Caco-2 (cell line): ENCODE data around the gene LRMDA. TPM values are rescaled to one million over a fixed set of nuclear protein-coding genes. Genes with fewer than 3 reads are reported as not detected.
A peak's percentile ranks its signal among the peaks of the same experiment; 100 is the strongest.

Experiments
- BruUV-seq: library from RNA; stranded (reverse); fragments of 400-500 nt; replicated peaks from 2 replicates; lab custom pipeline; 2021; lab: Mats Ljungman, UMichigan
- CTCF ChIA-PET: fragments of 300-600 bp; sonication (Branson Sonifier 250); formaldehyde crosslinking; loops from one replicate; lab custom pipeline; 2022; ENCODE audit warnings: antibody characterized with exemption; lab: Charles Lee
- POLR2A ChIA-PET: fragments of 300-600 bp; sonication (Branson Sonifier 250); formaldehyde crosslinking; loops from one replicate; lab custom pipeline; 2022; ENCODE audit warnings: antibody characterized with exemption; lab: Charles Lee
- DNase-seq, 2 experiments: peaks; one replicate each; pipeline versions ENCODE4 v3.0.0 to v3.0.0-alpha.2; 2020 to 2022
- H3K27me3 ChIP-seq: replicated peaks from 2 replicates; pipeline ENCODE4 v1.6.0; 2011; ENCODE audit warnings: low read length; ENCODE audit not compliant: control insufficient read depth, insufficient read depth
- H3K36me3 ChIP-seq: 2 replicates; pipeline ENCODE4 v1.5.1; 2011; ENCODE audit warnings: low read length; ENCODE audit not compliant: control insufficient read depth, insufficient read depth
- H3K4me1 ChIP-seq: fragments of 250-450 bp; sonication (Bioruptor Pico); 2 replicates; pipeline ENCODE4 v1.5.1; 2020; ENCODE audit warnings: mild to moderate bottlenecking
- H3K4me3 ChIP-seq: 2 replicates; pipeline ENCODE4 v1.5.1; 2011; ENCODE audit warnings: low read depth, mild to moderate bottlenecking, control low read depth, low read length
- H3K9me3 ChIP-seq: fragments of 250-450 bp; sonication (Bioruptor Pico); 2 replicates; pipeline ENCODE4 v1.5.1; 2020; ENCODE audit warnings: mild to moderate bottlenecking, moderate library complexity
- H3K27ac Mint-ChIP-seq: one replicate; pipeline ENCODE4 v1.8.0; 2022; ENCODE audit warnings: mixed read lengths; ENCODE audit not compliant: unreplicated experiment
- H3K27me3 Mint-ChIP-seq: one replicate; pipeline ENCODE4 v1.8.0; 2022; ENCODE audit warnings: mixed read lengths; ENCODE audit not compliant: insufficient read depth, unreplicated experiment
- H3K36me3 Mint-ChIP-seq: one replicate; pipeline ENCODE4 v1.8.0; 2022; ENCODE audit warnings: mild to moderate bottlenecking, mixed read lengths; ENCODE audit not compliant: insufficient read depth, unreplicated experiment
- H3K4me1 Mint-ChIP-seq: one replicate; pipeline ENCODE4 v1.8.0; 2022; ENCODE audit warnings: low read depth, mixed read lengths; ENCODE audit not compliant: unreplicated experiment
- H3K4me3 Mint-ChIP-seq: one replicate; pipeline ENCODE4 v1.8.0; 2022; ENCODE audit warnings: mild to moderate bottlenecking, moderate library complexity, mixed read lengths; ENCODE audit not compliant: unreplicated experiment
- H3K9me3 Mint-ChIP-seq: one replicate; pipeline ENCODE4 v1.8.0; 2022; ENCODE audit warnings: mixed read lengths; ENCODE audit not compliant: unreplicated experiment
- CTCF ChIP-seq, 2 experiments: fragments of 200-600 bp in 1 of 2; IDR thresholded peaks; 1 replicate in 1 of 2; 2 replicates in 1 of 2; pipeline versions ENCODE4 v1.5.1 to v1.8.0; 2011 to 2022; ENCODE audit warnings: antibody characterized with exemption in 1 of 2, control low read depth in 1 of 2, inconsistent platforms in 1 of 2, low read depth in 1 of 2, low read length in 1 of 2, mild to moderate bottlenecking in 1 of 2, moderate library complexity in 1 of 2; ENCODE audit not compliant: insufficient read depth in 1 of 2, severe bottlenecking in 1 of 2, unreplicated experiment in 1 of 2
- intact Hi-C: fragments of 100-400 bp; cut with micrococcal nuclease; formaldehyde crosslinking; loops from one replicate; pipeline ENCODE4 v1.10.0; 2022; ENCODE audit not compliant: unreplicated experiment
- total RNA-seq: library from RNA; stranded (reverse); gene quantifications from 2 replicates; pipeline ENCODE4 v1.2.3, GENCODE V29; 2022

The LRMDA gene
- total RNA-seq, 1 experiment from 2014 or later, result 18.5 TPM

DNA sequence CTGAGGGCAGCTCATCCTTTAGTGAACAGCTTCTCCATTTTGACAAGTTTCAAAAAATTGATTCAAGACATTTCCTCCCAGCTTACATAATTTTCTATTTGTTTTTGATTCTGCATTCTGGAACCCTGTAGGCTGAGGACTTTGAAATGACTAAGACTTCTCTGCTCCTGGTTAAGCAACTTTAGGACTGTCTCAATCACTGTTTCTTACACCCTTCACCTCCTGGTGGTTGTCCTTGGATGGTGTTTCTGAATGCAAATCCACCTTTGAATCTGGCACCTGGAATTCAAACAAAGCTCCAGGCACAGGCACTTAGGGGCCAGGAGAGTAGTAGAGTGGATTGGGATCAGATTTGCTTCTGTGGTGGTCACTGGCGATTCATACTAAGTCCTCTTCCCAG lies 595.5 kb downstream of the LRMDA start:
- no peak overlapping the region for H3K4me3 ChIP-seq
- no peaks in the 10 kb centered on the region for H3K27me3 ChIP-seq
- CTCF ChIA-PET, result interaction anchor here (0.8 to 1.7 kb wide), 2 partner anchors 150 to 277 kb away, joined by 3 read pairs; no protein-coding TSS in a partner anchor
- Mint-ChIP-seq H3K9me3 (no peaks in the 10 kb centered on the region), H3K4me3 (no peak overlapping the region), H3K36me3 (no peaks in the 10 kb centered on the region), H3K27ac (no peak overlapping the region), H3K27me3 (no peaks in the 10 kb centered on the region), H3K4me1 (no peaks in the 10 kb centered on the region)
- H3K9me3 ChIP-seq, result no peaks in the 10 kb centered on the region
- peak in 1 of 2 experiments; percentile 30 for DNase-seq
- no peaks in the 10 kb centered on the region for H3K36me3 ChIP-seq
- POLR2A ChIA-PET, result no interaction called here
- no TSS peak for BruUV-seq
- peak; percentile 20 to 21 for TF ChIP-seq CTCF (IDR thresholded peaks at IDR 0.05; ENCODE audit: insufficient read depth in 1 of 2, low read depth in 1 of 2, low read length in 1 of 2, severe bottlenecking in 1 of 2, unreplicated experiment in 1 of 2)
- no peaks in the 10 kb centered on the region for H3K4me1 ChIP-seq
- intact Hi-C loops, result no loop called here

DNA sequence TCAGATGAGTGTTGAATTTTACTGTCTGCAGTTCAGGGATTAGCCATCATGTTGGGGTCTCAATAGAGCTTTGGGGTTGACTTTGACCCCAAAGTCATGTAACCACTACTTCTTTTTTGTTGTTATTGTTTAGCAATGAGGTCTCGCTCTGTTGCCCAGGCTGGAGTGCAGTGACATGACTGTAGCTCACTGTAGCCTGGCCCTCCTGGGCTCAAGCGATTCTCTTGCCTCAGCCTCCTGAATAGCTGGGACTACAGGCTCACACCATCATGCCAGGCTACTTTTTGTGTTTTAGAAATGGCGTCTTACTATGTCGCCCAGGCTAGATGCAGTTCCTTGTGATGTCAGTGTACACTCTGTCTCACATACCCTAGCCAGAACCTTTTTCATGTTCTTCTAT lies 598.4 kb downstream of the LRMDA start:
- H3K27ac Mint-ChIP-seq, result no peak overlapping the region
- H3K4me3 ChIP-seq, result no peak overlapping the region
- no peak for TF ChIP-seq CTCF (IDR thresholded peaks at IDR 0.05; ENCODE audit: insufficient read depth in 1 of 2, low read depth in 1 of 2, low read length in 1 of 2, severe bottlenecking in 1 of 2, unreplicated experiment in 1 of 2)
- H3K36me3 Mint-ChIP-seq, result peaks cover 5% of the 10 kb centered on the region
- H3K4me3 Mint-ChIP-seq, result no peak overlapping the region
- H3K36me3 ChIP-seq, result no peaks in the 10 kb centered on the region
- POLR2A ChIA-PET, result no interaction called here
- BruUV-seq, result no TSS peak
- H3K27me3 Mint-ChIP-seq, result no peaks in the 10 kb centered on the region
- H3K9me3 ChIP-seq, result no peaks in the 10 kb centered on the region
- peaks cover 14% of the 10 kb centered on the region for H3K4me1 ChIP-seq
- no peak for DNase-seq
- no peaks in the 10 kb centered on the region for H3K27me3 ChIP-seq
- CTCF ChIA-PET, result no interaction called here
- no peaks in the 10 kb centered on the region for H3K9me3 Mint-ChIP-seq
- peaks cover 21% of the 10 kb centered on the region for H3K4me1 Mint-ChIP-seq
- intact Hi-C loops, result loop anchor here (5.0 to 10.0 kb wide), 2 partner anchors 273 to 515 kb away; no protein-coding TSS in a partner anchor

GRCh38 chr10:76031099-76031498 lies 599.7 kb downstream of the LRMDA start:
- intact Hi-C loops, result loop anchor here (5.0 to 10.0 kb wide), 2 partner anchors 271 to 514 kb away; no protein-coding TSS in a partner anchor
- no peaks in the 10 kb centered on the region for H3K27me3 ChIP-seq
- H3K9me3 ChIP-seq, result no peaks in the 10 kb centered on the region
- ChIA-PET CTCF (no interaction called here), POLR2A (no interaction called here)
- no peak overlapping the region for H3K4me3 ChIP-seq
- no TSS peak for BruUV-seq
- Mint-ChIP-seq H3K27me3 (no peaks in the 10 kb centered on the region), H3K27ac (no peak overlapping the region), H3K9me3 (no peaks in the 10 kb centered on the region), H3K4me1 (peaks cover 21% of the 10 kb centered on the region), H3K36me3 (peaks cover 5% of the 10 kb centered on the region), H3K4me3 (no peak overlapping the region)
- TF ChIP-seq CTCF (IDR thresholded peaks at IDR 0.05; ENCODE audit: insufficient read depth in 1 of 2, low read depth in 1 of 2, low read length in 1 of 2, severe bottlenecking in 1 of 2, unreplicated experiment in 1 of 2), result no peak
- peaks cover 14% of the 10 kb centered on the region for H3K4me1 ChIP-seq
- no peak for DNase-seq
- no peaks in the 10 kb centered on the region for H3K36me3 ChIP-seq
